HEK293T (cell line): Measurements from ENCODE around the gene STK32A.

Experiments
- ARNT ChIP-seq: fragments of 450-650 bp; IDR thresholded peaks from 2 replicates; pipeline ENCODE4 v1.6.1; 2017; ENCODE audit warnings: mild to moderate bottlenecking
- CTBP1 ChIP-seq: fragments of 450-650 bp; IDR thresholded peaks from 2 replicates; pipeline ENCODE4 v1.6.1; 2016; ENCODE audit warnings: borderline replicate concordance
- FOXK2 ChIP-seq: fragments of 450-650 bp; IDR thresholded peaks from 2 replicates; pipeline ENCODE4 v1.6.1; 2016; ENCODE audit warnings: mild to moderate bottlenecking
- FOXM1 ChIP-seq: fragments of 450-650 bp; IDR thresholded peaks from 2 replicates; pipeline ENCODE4 v1.6.1; 2017; ENCODE audit warnings: mild to moderate bottlenecking, borderline replicate concordance
- HDGF ChIP-seq: fragments of 450-650 bp; IDR thresholded peaks from 2 replicates; pipeline ENCODE4 v1.6.1; 2017; ENCODE audit warnings: antibody characterized with exemption, borderline replicate concordance
- L3MBTL2 ChIP-seq: fragments of 450-650 bp; conservative IDR thresholded peaks from 2 replicates; pipeline ENCODE4 v1.6.1; 2016; ENCODE audit warnings: mild to moderate bottlenecking
- NFRKB ChIP-seq: fragments of 450-650 bp; IDR thresholded peaks from 2 replicates; pipeline ENCODE4 v1.6.1; 2016; ENCODE audit warnings: mild to moderate bottlenecking, moderate library complexity
- SP1 ChIP-seq: fragments of 450-650 bp; IDR thresholded peaks from 2 replicates; pipeline ENCODE4 v1.6.1; 2017
- SUZ12 ChIP-seq: fragments of 450-650 bp; IDR thresholded peaks from 2 replicates; pipeline ENCODE4 v1.6.1; 2016; ENCODE audit warnings: mild to moderate bottlenecking
- TARDBP ChIP-seq: fragments of 450-650 bp; IDR thresholded peaks from 2 replicates; pipeline ENCODE4 v1.6.1; 2016
- ZNF384 ChIP-seq: fragments of 450-650 bp; IDR thresholded peaks from 2 replicates; pipeline ENCODE4 v1.6.1; 2016
- TF ChIP-seq, protein P1 (sequence below): fragments of 450-650 bp; IDR thresholded peaks from 2 replicates; pipeline ENCODE4 v1.6.1; 2016

- no peak for TF ChIP-seq FOXK2
- no peak for TF ChIP-seq SUZ12
- no peak for TF ChIP-seq HDGF
- no peak for TF ChIP-seq FOXM1
- TF ChIP-seq TARDBP = no peak
- TF ChIP-seq L3MBTL2 = no peak
- TF ChIP-seq, protein P1, sequence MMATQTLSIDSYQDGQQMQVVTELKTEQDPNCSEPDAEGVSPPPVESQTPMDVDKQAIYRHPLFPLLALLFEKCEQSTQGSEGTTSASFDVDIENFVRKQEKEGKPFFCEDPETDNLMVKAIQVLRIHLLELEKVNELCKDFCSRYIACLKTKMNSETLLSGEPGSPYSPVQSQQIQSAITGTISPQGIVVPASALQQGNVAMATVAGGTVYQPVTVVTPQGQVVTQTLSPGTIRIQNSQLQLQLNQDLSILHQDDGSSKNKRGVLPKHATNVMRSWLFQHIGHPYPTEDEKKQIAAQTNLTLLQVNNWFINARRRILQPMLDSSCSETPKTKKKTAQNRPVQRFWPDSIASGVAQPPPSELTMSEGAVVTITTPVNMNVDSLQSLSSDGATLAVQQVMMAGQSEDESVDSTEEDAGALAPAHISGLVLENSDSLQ = no peak
- no peak for TF ChIP-seq NFRKB
- TF ChIP-seq SP1 = no peak
- no peak for TF ChIP-seq CTBP1
- no peak for TF ChIP-seq ZNF384
- no peak for TF ChIP-seq ARNT
Observed at GRCh38 chr5:147306351-147306750, 71.5 kb downstream of the STK32A start.
